ENCODE data around the gene CSMD2.

The CSMD2 gene

GRCh38 chr1:33572387-33572786, 592.6 kb downstream of the CSMD2 start:
- no peak for DNase-seq

GRCh38 chr1:33569331-33569730, 595.7 kb downstream of the CSMD2 start:
- DNase-seq = no peak

- DNase-seq = no peak
Measured at GRCh38 chr1:33563699-33564098, 601.3 kb downstream of the CSMD2 start.

GRCh38 chr1:33562563-33562962, 602.5 kb downstream of the CSMD2 start:
- no peak for DNase-seq

- DNase-seq = no peak
Measured at GRCh38 chr1:33561576-33561975, 603.5 kb downstream of the CSMD2 start.

GRCh38 chr1:33560680-33561079, 604.4 kb downstream of the CSMD2 start:
- no peak for DNase-seq

GRCh38 chr1:33548721-33549120, 616.3 kb downstream of the CSMD2 start:
- DNase-seq = no peak

- DNase-seq = no peak
Measured at GRCh38 chr1:33548319-33548718, 616.7 kb downstream of the CSMD2 start.

GRCh38 chr1:33547576-33547975, 617.5 kb downstream of the CSMD2 start:
- DNase-seq = no peak

GRCh38 chr1:33541966-33542365, 623.1 kb downstream of the CSMD2 start:
- no peak for DNase-seq

- DNase-seq = no peak
Measured at GRCh38 chr1:33537885-33538284, 627.1 kb downstream of the CSMD2 start.

GRCh38 chr1:33535334-33535733, 629.7 kb downstream of the CSMD2 start:
- DNase-seq = no peak

GRCh38 chr1:33532936-33533335, 632.1 kb downstream of the CSMD2 start:
- DNase-seq = no peak

GRCh38 chr1:33532250-33532649, 632.8 kb downstream of the CSMD2 start:
- DNase-seq = no peak

- no peak for DNase-seq
Measured at GRCh38 chr1:33529957-33530356, 635.1 kb downstream of the CSMD2 start.

GRCh38 chr1:33527934-33528333, 637.1 kb downstream of the CSMD2 start:
- no peak for DNase-seq

GRCh38 chr1:33524586-33524985, 640.4 kb downstream of the CSMD2 start:
- DNase-seq = no peak

GRCh38 chr1:33519240-33519884, 645.7 kb downstream of the CSMD2 start:
- DNase-seq = no peak

GRCh38 chr1:33517596-33518250, 647.3 kb downstream of the CSMD2 start:
- DNase-seq = no peak

- DNase-seq = no peak
Measured at GRCh38 chr1:33516891-33517567, 648.0 kb downstream of the CSMD2 start.

- DNase-seq = no peak
Measured at GRCh38 chr1:33516428-33516827, 648.6 kb downstream of the CSMD2 start.

- no peak for DNase-seq
Measured at GRCh38 chr1:33515607-33516006, 649.4 kb downstream of the CSMD2 start.

GRCh38 chr1:33515112-33515511, 649.9 kb downstream of the CSMD2 start:
- DNase-seq = no peak
